NB4 (cell line): ENCODE data around the gene MAPK8IP3.

Source experiments
- CTCF ChIP-seq: IDR thresholded peaks from one replicate; pipeline ENCODE4 v1.5.1; 2012; ENCODE audit warnings: low read depth, low read length
- MAX ChIP-seq: IDR thresholded peaks from 2 replicates; pipeline ENCODE4 v1.6.1; 2011; ENCODE audit warnings: low read depth, low read length
- POLR2A ChIP-seq: IDR thresholded peaks from 2 replicates; pipeline ENCODE4 v1.6.1; 2011; ENCODE audit warnings: mild to moderate bottlenecking; ENCODE audit not compliant: insufficient read length; ENCODE audit errors: extremely low read depth

GRCh38 chr16:1787056-1787321 lies 81.0 kb downstream of the MAPK8IP3 start:
- TF ChIP-seq CTCF (no peak), MAX (no peak), POLR2A (no peak)
